Stimulated activated CD8-positive, alpha-beta memory T cell treated with anti-CD3 and anti-CD28 coated beads, Interleukin-12 subunit alpha, Interleukin-12 subunit beta, amount 100 ng/mL, for 24 hours (primary cell): ENCODE data around the gene ZNF419.

ENCODE experiments used
- DNase-seq: peaks from one replicate; pipeline ENCODE4 v3.0.0-alpha.2; 2020; ENCODE audit errors: extremely low read depth

The ZNF419 gene

DNA sequence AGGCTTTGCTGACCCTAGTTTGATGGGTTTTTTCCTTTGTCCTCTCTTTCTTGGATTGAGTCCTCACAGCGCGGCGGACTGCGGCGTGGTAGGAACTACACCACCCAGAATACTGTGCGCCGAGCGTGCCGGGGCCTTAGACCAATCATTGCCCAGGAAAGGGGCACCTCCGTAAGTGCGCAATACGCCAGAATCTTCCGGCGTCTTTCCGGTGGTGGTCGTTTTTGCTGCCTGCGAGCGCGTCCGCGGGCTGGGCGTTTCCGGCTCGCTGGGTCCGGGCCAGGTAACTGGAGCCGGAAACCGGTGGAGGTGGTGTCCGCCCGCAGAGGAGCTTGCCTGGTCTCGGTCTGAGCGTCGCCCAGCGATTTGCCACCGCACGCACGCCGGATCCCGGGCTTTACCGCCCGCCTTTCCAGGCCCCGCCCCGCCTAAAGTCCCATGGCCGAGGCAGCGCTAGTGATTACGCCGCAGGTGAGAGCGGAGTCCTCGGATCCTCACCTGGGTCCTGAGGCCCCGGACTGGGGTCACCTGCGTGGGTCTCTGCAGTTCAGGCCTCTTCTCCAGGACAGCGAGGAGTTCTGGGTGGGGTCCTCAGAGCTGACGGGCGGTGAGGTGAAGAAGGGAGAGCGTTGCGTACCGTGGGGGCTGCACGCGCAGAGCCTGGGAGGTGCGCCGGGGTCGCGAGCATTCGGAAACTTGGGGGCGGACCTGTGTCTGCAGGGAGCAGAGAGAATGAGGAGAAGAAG lies 39.8 kb downstream of the ZNF419 start, which contains the start of gene ZNF549:
Gene ZNF549 (plus strand): TSS at position 221 of the 746 bp plus-strand sequence. CDS start 218 bp downstream, at position 439.
- peak; percentile 76 for DNase-seq

DNA sequence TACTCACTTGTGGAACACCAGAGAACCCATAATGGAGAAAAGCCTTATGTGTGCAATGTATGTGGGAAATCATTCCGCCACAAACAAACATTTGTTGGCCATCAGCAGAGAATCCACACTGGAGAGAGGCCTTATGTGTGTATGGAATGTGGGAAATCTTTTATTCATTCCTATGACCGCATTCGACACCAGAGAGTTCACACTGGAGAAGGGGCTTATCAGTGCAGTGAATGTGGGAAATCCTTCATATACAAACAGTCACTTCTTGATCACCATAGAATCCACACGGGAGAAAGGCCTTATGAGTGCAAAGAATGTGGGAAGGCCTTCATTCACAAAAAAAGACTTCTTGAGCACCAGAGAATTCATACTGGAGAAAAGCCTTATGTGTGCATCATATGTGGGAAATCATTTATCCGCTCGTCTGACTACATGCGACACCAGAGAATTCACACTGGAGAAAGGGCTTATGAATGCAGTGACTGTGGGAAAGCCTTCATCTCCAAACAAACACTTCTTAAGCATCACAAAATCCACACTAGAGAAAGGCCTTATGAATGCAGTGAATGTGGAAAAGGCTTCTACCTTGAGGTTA lies 50.5 kb downstream of the ZNF419 start:
- no peak for DNase-seq
